ENCODE data around the gene SCIN.
A peak's percentile ranks its signal among the peaks of the same experiment; 100 is the strongest.
"Not testable (repeated sequence)": the region's sequence is repeated elsewhere in the genome, so short reads cannot be mapped to it uniquely, and the experiment has no call there.

The SCIN gene

DNA sequence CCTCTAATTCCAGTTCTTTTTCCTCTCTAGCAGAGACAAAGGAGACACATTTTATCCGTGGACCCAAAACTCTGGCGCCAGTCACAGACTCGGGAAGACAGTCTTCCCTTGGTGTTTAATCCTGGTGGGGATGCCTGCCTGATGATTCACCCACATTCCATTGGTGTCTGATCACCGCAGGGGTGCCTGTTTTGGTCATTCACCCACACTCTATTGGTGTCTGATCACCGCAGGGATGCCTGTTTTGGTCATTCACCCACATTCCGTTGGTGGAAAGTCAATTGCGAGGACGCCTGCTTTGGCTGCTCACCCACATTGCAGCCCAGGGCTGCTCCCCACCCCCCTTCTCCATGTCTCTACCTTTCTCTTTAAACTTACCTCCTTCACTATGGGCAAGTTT, 89.9 kb downstream of the SCIN start:
- intact Hi-C loops (cut with micrococcal nuclease); H3K9me3 Mint-ChIP-seq: not testable (repeated sequence)

DNA sequence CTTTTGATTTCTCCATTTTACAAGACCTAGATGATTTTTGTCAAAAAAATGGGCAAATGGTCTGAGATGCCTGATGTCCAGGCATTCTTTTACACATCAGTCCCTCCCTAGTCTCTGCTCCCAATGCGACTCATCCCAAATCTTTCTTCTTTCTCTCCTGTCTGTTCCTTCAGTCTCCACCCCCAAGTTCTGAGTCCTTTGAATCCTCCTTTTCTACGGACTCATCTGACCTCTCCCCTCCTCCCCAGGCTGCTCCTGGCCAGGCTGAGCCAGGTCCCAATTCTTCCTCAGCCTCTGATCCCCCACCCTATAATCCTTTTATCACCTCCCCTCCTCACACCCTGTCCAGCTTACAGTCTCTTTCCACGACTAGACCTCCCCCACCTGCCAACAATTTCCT, 90.5 kb downstream of the SCIN start:
- H3K4me3 Mint-ChIP-seq; H3K9me3 Mint-ChIP-seq; H3K4me1 Mint-ChIP-seq (ENCODE audit: low read depth); H3K27ac Mint-ChIP-seq; H3K36me3 Mint-ChIP-seq (ENCODE audit: low read depth); H3K27me3 Mint-ChIP-seq; intact Hi-C loops (cut with micrococcal nuclease): not testable (repeated sequence)

More for the DNA sequence above, 89.9 kb downstream of the SCIN start:
- not testable (repeated sequence) for H3K27ac Mint-ChIP-seq; H3K4me3 Mint-ChIP-seq; H3K36me3 Mint-ChIP-seq (ENCODE audit: low read depth); H3K4me1 Mint-ChIP-seq (ENCODE audit: low read depth); H3K27me3 Mint-ChIP-seq

DNA sequence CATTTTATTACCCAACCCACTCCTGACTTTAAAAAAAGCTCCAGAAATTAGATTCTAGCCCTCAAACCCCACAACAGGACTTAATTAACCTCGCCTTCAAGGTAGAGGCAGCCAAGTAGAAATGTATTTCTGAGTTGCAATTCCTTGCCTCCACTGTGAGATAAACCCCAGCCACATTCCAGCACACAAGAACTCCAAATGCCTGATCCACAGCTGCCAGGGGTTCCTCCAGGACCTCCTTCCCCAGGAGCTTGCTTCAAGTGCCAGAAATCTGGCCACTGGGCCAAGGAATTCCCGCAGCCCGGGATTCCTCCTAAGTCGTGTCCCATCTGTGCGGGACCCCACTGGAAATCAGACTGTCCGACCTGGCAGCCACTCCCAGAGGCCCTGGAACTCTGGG, 91.1 kb downstream of the SCIN start:
- Mint-ChIP-seq H3K4me3 (no peak overlapping the region), H3K27me3 (no peaks in the 10 kb centered on the region), H3K4me1 (ENCODE audit: low read depth) (no peaks in the 10 kb centered on the region), H3K27ac (no peak overlapping the region), H3K36me3 (ENCODE audit: low read depth) (no peaks in the 10 kb centered on the region), H3K9me3 (no peaks in the 10 kb centered on the region)
- intact Hi-C loops (cut with micrococcal nuclease), result no loop called here

DNA sequence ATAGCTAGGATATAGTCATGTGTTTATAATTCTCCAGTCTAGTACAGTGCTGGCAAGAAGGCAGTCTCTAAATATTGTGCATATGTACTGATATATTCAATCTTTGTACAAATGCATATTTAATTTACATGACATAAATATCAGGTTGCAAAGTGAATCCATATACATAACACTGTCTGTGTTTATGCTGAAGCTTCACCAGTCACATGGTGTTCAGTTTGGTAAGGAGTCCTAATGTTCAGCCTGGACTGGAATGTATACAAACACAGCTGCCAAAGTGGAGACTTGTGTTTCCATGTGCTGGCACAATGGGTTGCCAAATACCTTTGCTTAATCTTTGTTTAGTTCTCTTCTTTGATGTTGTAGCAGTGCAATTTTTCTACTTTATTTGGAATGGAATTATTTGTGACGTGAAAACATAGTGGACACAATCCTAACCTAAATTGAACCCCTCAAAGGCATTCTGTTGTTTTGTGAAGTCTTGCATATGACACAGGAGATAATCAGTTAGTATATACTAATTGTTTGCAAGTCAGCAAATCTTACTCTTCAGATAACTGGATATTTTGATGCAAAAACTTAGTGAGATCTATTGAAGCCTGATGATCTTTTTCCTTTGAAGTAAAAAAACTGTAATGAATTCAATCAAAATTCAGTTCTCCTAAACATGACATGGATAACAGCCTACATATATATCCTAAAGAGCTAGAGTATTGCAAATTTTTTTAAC, 99.6 kb downstream of the SCIN start:
- Mint-ChIP-seq H3K36me3 (ENCODE audit: low read depth) (no peaks in the 10 kb centered on the region), H3K4me1 (ENCODE audit: low read depth) (peaks cover 24% of the 10 kb centered on the region), H3K9me3 (no peaks in the 10 kb centered on the region), H3K27ac (peak overlapping the region; percentile 44), H3K27me3 (no peaks in the 10 kb centered on the region), H3K4me3 (no peak overlapping the region)
- intact Hi-C loops (cut with micrococcal nuclease), result no loop called here

DNA sequence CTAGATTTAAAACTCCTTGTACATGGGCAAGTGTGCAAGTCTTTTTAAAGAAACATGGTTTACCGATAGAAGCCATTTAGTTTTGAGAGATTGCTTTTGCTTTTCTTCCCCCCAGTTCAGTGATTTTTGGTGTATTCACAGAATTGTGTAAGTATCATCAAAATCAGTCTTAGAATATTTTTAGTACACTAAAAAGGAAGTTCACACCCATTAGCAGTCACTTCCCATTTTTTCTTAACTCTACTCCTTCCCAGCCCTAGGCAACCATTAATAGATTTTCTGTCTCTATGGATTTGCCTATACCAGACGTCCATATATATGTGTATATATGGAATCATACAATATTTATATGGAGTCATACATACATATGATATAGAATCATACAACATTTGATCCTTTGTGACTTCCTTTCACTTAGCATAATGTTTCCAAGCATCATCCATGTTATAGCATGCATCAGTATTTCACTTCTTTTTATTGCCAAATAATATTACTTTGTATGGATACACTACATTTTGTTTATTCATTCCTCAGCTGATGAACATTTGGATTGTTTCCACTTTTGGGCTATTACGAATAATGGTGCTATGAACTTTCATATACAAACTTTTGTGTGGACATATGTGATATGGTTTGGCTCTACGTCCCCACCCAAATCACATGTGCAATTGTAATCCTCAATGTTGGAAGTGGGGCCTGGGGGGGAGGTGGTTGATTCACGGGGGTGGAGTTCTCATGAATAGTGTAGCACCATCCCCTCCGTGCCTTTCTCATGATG, 100.4 kb downstream of the SCIN start:
- Mint-ChIP-seq H3K36me3 (ENCODE audit: low read depth) (no peaks in the 10 kb centered on the region), H3K4me3 (no peak overlapping the region), H3K27me3 (no peaks in the 10 kb centered on the region), H3K27ac (peak overlapping the region; percentile 44), H3K9me3 (no peaks in the 10 kb centered on the region), H3K4me1 (ENCODE audit: low read depth) (peaks cover 27% of the 10 kb centered on the region)
- intact Hi-C loops (cut with micrococcal nuclease), result loop anchor here (1.0 kb wide), 1 partner anchor 15 kb away; no protein-coding TSS in a partner anchor

DNA sequence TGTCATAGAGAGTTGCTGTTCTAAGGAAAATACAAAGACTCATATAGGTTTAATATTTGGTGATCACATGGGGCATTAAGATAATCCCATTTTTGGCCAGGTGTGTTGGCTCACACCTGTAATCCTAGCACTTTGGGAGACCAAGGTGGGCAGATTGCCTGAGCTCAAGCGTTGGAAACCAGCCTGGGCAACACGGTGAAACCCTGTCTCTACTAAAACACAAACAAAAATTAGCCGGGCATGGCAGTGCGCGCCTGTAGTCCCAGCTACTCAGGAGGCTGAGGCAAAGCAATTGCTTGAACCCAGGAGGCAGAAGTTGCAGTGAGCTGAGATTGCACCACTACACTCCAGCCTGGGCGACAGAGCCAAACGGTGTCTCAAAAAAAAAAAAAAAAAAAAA, 102.9 kb downstream of the SCIN start:
- H3K36me3 Mint-ChIP-seq (ENCODE audit: low read depth); H3K4me3 Mint-ChIP-seq; H3K9me3 Mint-ChIP-seq; H3K27me3 Mint-ChIP-seq; H3K27ac Mint-ChIP-seq; intact Hi-C loops (cut with micrococcal nuclease): not testable (repeated sequence)
- peaks cover 27% of the 10 kb centered on the region for H3K4me1 Mint-ChIP-seq (ENCODE audit: low read depth)

DNA sequence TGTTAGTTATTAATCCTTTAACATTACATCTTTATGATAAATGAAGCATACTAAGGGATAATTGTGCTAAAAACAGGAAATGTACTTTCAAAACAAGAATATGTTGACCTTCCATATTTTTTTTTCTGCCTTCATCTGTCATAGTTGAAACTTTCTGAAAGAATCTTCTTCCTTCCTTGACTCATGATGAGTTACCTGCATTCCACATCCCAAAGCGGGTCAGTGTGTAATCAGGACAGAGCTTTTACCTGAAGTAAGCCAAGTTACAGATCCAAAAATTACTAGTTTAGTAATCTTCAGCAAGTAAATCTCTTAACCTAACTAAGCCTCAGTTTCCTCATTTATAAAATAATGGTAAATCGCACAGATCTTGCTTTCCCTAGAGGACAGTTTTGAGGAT, 103.5 kb downstream of the SCIN start:
- H3K27ac Mint-ChIP-seq, result no peak overlapping the region
- H3K4me3 Mint-ChIP-seq, result no peak overlapping the region
- no peaks in the 10 kb centered on the region for H3K27me3 Mint-ChIP-seq
- peaks cover 27% of the 10 kb centered on the region for H3K4me1 Mint-ChIP-seq (ENCODE audit: low read depth)
- no peaks in the 10 kb centered on the region for H3K9me3 Mint-ChIP-seq
- intact Hi-C loops (cut with micrococcal nuclease), result no loop called here
- H3K36me3 Mint-ChIP-seq (ENCODE audit: low read depth), result no peaks in the 10 kb centered on the region

DNA sequence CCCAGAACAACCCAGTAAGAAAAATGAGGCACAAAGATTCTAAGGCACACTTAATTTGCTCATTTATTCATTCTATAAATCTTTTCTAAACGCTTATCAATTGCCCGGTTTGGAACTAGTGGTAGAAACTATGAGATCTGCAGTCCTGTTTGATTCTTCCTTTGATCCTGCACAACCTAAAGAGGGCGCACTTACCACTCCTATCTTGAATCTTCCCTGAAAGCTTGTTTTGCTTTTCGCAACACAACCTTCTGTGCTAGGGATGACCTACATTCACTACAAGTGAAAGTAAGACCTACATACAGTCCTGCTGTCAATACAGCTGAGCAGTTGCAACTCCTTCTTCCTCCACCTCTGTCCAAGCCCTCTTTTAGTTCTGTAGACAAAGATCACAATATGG, 104.3 kb downstream of the SCIN start:
- Mint-ChIP-seq H3K4me3 (no peak overlapping the region), H3K27me3 (no peaks in the 10 kb centered on the region), H3K27ac (no peak overlapping the region), H3K36me3 (ENCODE audit: low read depth) (no peaks in the 10 kb centered on the region), H3K4me1 (ENCODE audit: low read depth) (peaks cover 27% of the 10 kb centered on the region), H3K9me3 (no peaks in the 10 kb centered on the region)
- intact Hi-C loops (cut with micrococcal nuclease), result no loop called here

DNA sequence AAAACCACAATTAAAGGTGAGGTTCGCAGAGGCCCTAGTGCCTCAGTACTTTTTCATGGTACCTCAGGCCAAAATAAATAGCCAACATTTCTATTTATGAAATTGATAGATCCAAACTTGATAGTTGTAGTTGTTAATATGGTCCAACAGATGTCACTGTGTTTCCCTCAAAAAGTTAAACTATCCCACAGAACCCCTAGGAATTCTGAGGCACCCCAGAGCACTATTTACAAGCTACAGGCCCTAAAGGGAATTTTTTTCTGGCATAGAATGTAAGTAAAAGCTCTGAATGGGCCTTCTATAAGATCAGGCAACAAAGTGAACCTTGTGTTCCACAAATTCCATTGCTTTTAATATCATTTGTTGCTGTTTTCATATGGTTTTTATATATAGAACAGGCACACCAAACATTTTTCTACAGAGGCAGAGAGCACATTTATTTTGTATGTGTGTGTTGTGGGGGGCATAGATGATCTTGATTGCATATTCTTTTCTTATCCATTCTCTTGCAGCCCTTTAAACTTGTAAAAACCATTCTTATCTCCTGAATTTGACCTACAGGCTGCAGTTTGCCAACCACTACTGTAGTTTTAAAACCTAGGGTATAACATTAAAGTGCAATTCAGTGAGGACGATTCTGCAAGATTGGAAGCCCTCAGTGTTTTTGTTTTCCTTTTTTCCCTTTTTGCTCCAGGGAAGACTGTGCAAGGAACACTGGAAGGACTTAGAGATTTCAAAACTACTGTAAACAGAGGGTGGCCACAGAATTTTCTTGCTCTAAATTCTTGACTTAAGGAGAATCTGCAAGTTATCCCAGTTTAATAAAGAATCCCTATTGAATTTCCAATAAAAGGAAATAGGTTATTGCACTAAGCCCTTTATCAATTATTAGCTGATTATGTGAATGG, 113.4 kb downstream of the SCIN start:
- Mint-ChIP-seq H3K36me3 (ENCODE audit: low read depth) (peaks cover 13% of the 10 kb centered on the region), H3K27me3 (no peaks in the 10 kb centered on the region), H3K27ac (no peak overlapping the region), H3K4me1 (ENCODE audit: low read depth) (peaks cover 34% of the 10 kb centered on the region), H3K4me3 (no peak overlapping the region), H3K9me3 (no peaks in the 10 kb centered on the region)
- intact Hi-C loops (cut with micrococcal nuclease), result loop anchor here (10.0 kb wide), 2 partner anchors 99 to 371 kb away; no protein-coding TSS in a partner anchor

DNA sequence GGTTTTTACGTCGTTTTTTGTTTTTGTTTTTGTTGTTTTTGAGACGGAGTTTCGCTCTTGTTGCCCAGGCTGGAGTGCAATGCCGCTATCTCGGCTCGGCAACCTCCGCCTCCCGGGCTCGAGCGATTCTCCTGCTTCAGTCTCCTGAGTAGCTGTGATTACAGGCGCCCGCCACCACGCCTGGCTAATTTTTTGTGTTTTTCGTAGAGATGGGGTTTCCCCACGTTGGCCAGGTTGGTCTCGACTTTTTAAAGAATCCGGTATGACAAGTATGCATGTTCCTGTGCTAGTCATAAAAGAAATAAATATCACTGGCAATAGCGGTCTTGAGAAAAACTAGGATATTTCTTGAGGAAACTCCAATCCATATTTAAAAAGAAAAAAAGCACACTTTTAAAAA, 114.2 kb downstream of the SCIN start:
- Mint-ChIP-seq H3K4me1 (ENCODE audit: low read depth) (peaks cover 42% of the 10 kb centered on the region), H3K4me3 (no peak overlapping the region), H3K9me3 (no peaks in the 10 kb centered on the region), H3K27ac (no peak overlapping the region), H3K36me3 (ENCODE audit: low read depth) (peaks cover 13% of the 10 kb centered on the region), H3K27me3 (no peaks in the 10 kb centered on the region)
- intact Hi-C loops (cut with micrococcal nuclease), result loop anchor here (5.0 to 10.0 kb wide), 5 partner anchors 47 to 578 kb away; no protein-coding TSS in a partner anchor

DNA sequence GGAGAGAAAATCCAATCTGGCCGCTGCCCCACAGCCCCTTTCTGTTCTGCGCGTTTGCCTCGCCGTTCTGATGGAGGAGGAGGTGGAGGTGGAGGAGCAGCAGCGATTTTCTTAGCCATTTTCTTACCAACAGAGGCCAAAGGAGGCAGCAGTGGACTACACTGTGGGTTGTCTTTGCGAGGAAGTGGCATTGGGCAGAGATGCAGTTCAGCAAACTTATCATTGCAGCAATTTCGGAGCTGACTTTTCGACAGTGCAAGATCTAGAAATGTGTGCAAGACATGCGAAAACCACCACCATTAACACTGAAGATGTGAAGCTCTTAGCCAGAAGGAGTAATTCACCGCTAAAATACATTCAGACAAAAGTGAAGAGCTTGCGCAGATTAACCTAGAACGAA, 115.0 kb downstream of the SCIN start:
- Mint-ChIP-seq H3K4me1 (ENCODE audit: low read depth) (peaks cover 44% of the 10 kb centered on the region), H3K27me3 (no peaks in the 10 kb centered on the region), H3K9me3 (no peaks in the 10 kb centered on the region), H3K36me3 (ENCODE audit: low read depth) (peaks cover 13% of the 10 kb centered on the region), H3K27ac (peak overlapping the region; percentile 97), H3K4me3 (peak overlapping the region; percentile 45)
- intact Hi-C loops (cut with micrococcal nuclease), result loop anchor here (5.0 to 10.0 kb wide), 5 partner anchors 48 to 577 kb away; no protein-coding TSS in a partner anchor

DNA sequence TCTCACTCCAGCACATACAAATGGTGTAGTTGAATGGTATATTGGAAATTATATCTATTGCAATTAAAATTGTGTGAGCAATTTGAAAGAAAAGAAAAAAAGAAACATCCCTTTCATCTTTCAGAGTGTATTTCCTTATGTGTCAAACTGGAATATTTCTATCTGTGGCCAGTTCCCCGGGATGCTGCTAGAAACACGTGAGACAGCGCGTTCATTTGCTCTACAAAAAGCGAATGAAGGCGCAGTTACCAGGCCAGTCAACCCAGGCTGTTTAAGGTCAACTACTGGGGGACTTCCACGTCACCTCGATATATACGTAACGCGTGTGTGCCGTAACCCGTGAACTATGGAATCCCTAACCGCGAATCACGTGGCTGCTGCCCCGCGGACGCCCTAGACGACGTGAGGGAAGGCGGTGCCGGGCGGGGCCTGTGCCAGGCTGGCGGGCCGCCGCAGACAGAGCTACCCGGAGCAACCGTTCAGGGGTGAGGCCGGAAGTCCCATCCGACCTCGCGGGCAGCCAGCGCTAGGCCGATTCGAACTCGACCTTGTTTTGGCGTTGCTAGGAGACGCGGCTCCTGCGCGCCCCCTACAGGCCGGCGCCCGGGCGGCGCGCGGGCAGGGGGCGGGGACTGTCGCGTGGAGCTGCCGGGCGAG, 115.8 kb downstream of the SCIN start:
- no peaks in the 10 kb centered on the region for H3K27me3 Mint-ChIP-seq
- peak overlapping the region; percentile 97 for H3K27ac Mint-ChIP-seq
- H3K9me3 Mint-ChIP-seq, result no peaks in the 10 kb centered on the region
- intact Hi-C loops (cut with micrococcal nuclease), result loop anchor here (1.0 to 10.0 kb wide), 6 partner anchors 15 to 576 kb away; no protein-coding TSS in a partner anchor
- peaks cover 13% of the 10 kb centered on the region for H3K36me3 Mint-ChIP-seq (ENCODE audit: low read depth)
- H3K4me1 Mint-ChIP-seq (ENCODE audit: low read depth), result peaks cover 43% of the 10 kb centered on the region
- H3K4me3 Mint-ChIP-seq, result peak overlapping the region; percentile 95

Measured in dendritic cell treated with granulocyte-macrophage colony-stimulating factor and Interleukin-4, amounts not matched to agents 40 ng/mL and 50 ng/mL, for 4 days (primary cell).